Inferior parietal cortex (tissue), 1 donor: ENCODE measurements around the gene TOR3A.

Source experiments
- DNase-seq: peaks from one replicate; pipeline ENCODE4 v3.0.0-alpha.2; 2016; ENCODE audit errors: extremely low spot score

The TOR3A gene

DNA sequence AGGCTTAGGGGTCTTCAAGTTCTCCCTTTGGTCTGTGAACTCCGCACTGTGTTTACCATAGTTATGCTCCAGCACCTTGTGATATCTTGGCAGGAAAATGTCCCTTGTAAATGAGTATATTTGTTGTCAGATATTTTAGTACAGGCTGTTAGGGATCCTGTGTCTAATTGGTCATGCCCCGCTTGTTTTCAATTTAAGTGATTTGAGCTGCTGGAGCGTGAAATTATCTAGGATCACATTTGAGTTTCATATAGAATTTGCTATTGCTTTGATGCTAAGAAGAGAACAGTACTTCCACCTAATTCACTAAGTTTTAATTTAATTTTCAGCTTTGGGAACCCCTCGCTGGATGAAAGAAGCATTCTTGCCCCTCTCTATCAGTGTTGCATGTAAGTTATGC lies 15.4 kb upstream of the TOR3A start:
- no peak for DNase-seq

DNA sequence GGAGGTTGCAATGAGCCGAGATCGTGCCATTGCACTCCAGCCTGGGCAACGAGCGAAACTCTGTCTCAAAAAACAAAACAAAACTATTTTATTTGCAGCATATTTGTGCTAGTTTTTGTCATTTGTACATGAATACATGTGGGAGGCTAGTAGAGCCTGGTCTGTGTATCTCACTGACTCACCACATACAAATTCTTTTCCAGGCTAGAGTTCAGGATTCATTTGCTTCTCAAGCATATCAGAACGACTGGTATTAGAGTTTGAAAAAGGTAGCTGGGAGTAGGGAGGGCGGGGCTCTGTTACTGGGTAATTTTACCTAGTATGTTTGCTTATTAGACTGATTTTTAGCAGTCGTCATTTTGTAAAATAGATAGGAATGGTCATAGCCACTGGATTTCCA lies 4.5 kb upstream of the TOR3A start:
- no peak for DNase-seq

DNA sequence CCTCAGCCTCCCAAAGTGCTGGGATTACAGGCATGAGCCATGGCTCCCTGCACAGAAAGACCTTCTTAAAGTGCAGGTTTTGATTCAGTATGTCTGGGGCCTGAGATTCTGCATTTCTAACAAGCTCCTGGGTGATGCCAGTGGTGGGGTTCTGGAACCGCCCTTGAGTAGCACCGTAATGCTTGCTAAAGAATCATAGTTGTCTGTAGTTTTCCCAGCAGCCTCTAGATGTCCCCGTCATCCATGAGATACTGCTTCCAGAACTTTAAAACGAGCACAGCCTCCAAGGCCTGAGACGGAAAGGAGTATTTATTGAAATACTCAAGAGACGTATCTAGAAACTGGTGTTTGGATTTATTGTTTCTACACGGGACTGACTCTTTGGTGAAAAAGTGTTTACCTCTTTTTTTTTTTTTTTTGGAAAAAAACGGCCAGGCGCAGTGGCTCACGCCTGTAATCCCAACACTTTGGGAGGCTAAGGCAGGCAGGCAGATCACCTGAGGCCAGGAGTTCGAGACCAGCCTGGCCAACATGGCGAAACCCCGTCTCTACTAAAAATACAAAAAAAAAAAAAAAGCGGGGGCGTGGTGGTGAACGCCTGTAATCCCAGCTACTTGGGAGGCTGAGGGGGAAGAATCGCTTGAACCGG lies 2.6 kb upstream of the TOR3A start:
- DNase-seq: peak; percentile 81

DNA sequence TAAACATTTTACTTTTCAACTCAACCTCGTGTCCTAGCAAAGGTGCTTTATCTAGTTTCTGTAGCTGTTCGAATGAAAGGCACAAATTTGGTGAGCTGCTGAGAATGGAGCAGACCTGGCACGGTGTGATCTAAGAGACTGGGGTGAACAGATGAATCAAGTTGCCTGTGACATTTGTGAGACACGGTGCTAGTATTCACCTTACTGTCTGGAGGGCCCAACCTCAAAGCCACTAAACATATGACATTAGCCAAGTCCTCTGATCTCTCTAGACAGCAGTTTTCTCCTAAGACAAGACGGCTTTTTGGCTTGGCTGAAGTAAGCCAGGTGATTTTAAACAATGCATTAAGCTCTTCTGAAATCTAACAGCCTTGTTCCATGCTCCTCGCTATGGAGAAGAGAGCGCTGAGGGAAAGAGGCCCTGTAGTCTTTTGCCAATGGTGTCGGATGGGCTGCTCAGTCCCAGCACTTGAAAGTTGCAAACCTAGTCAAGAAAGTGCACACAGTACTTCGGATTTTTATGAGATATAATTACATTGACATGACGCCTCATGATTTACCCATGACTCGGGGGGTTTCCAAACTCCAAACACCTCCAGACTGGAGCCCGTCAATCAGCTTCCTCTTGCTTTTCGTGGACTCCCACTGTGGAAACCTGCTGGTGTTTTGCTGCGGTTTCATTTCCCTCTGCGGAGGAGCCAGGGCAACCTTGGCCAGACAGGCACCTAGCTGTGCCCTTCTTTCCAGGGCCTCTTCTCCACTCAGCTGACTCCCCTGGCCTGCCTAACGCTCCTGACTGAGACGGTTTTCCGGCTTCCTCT lies 794 bp upstream of the TOR3A start:
- DNase-seq: no peak

DNA sequence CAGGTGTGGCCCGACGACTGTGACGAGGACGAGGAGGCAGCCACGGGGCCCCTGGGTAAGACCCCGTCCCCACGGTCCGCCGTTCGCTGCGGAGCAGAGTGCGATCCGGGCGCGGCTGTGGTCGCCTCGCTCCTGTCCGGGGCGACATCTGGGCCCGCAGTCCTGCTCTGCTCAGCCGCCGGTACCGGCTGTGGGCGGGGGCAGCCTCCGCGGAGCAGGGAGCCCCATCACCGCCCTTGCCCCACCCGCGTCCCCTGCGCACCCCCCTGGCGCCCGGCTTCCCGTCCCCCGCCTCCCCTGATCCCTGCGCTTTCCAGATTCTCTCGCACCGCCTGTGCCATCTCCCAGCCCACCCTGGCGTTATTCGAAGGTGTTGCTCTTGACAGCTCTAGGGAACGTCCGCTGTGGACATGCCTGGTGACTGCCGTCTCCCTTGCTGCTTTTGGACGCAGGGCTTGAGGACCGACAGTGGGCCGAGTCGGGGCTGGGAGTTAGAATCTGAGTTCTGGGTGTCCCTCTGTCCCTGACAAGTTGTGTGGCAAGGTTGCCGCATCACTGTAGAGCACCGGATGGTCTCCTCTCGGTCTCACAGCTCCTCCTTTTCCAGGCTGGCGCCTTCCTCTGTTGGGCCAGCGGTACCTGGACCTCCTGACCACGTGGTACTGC lies 596 bp downstream of the TOR3A start:
- DNase-seq: no peak

DNA sequence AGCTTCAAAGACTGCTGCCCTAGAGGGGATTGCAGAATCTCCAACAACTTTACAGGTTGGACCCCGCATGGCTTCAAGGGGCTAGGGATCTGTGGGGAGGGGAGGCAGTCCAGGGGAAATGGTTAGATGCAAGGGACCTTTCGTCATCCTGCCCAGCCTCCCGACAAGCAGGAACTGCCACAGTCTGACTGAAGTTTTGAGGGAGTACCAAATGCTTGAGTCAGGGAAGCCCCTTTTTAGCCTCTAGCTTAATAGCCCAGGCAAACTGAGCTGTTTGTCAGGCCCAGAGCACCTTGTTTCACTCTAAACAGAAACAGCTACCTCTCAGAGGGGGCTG lies 1.1 kb downstream of the TOR3A start:
- no peak for DNase-seq

DNA sequence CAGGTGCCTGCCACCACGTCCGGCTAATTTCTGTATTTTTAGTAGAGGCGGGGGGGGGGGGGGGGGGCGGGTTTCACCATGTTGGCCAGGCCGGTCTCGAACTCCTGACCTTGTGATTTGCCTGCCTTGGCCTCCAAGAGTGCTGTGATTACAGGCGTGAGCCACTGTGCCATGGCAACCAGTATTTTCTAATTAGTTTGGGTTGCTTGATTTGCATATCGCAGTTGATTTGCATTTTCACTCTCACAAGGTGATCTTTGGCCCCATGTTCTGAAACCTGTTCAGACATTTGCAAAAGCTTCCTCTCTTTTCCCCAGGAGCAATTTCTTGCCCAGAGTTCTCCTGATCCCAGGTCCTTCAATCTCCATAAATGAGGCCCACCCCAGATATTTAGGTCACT lies 1.7 kb downstream of the TOR3A start:
- no peak for DNase-seq

DNA sequence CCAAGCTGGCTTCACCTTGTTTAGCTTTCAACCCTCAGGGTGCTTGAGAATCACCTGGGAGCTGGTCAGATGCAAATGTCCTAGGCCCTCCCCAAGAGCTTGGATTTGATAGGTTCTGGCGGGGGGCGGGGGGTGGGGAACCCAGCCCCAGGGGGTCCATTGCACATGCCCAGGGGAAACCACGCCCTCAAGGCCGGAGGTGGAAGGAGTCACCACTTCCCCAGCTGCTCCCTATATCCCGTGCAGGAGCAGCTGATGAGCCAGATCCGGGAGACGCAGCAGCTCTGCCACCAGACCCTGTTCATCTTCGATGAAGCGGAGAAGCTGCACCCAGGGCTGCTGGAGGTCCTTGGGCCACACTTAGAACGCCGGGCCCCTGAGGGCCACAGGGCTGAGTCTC lies 5.8 kb downstream of the TOR3A start:
- no peak for DNase-seq

DNA sequence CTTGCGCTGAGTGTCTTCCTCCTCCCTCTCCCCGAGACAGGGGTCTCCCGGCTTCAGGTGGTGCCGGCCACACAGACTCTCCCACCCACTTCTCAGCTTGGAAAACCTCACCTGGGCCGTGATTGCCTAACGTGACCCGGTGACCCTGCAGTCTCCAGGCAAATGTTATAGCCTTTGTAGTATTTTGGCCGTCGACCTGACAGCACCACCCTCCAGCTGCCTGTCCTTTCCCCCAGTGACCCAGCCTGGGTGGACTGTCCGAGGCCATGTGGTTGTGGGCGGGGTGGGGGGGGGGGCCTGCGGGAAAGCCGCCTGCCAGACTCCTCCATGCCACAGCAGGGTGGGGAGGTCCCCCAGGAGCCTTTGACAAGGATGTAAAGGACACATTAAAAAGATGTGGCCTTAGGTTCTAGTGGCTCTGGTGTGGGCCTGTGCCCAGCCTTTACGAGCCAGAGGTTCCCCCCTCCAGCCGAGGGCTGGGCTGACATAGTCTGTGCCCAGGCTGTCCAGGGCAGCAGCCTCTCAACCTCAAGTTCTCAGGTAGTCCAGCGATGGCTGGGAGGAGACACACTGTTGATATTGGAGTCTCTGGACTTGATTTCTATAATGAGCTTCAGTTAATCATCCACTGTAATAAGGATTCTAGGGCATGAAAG lies 8.1 kb downstream of the TOR3A start:
- DNase-seq: no peak

DNA sequence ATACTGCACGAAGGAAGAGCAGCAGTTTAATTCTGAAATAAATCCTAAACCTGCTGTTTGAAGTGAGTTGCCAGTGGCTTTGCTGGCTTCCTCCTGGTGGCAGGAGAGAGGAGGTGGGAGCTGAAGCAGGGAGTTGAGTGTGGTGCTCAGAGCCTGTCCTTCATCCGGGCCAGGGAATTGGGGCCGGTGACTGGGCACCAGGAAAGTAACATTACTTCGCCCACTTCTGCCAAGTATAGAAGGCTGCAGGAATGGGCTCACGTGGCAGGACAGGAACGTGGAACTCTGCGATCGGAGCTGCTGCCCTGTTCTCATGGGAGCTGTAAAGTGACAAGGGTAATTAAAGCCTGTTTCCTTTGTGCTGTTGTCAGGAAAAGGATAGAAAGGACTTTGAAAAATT lies 8.7 kb downstream of the TOR3A start:
- DNase-seq: no peak

DNA sequence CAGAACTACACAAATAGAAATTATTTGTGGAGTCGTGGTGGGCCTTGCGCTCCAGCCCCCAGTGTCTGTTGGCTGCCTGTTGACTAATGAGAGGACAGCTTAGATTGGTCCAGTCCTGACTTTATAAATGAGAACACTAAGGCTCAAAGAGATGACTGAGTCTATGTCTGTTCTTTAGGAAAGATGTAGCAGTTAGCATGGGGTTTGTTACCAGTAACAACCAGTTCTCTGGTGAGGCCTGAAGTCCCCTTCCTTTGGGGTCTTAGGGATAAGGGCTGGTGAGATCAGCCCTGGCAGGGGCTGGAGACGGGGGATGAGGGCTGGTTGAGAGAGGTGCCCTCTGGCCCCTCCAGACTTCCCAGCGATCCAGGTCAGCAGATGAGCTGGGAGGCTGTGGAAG lies 9.1 kb downstream of the TOR3A start:
- DNase-seq: no peak

DNA sequence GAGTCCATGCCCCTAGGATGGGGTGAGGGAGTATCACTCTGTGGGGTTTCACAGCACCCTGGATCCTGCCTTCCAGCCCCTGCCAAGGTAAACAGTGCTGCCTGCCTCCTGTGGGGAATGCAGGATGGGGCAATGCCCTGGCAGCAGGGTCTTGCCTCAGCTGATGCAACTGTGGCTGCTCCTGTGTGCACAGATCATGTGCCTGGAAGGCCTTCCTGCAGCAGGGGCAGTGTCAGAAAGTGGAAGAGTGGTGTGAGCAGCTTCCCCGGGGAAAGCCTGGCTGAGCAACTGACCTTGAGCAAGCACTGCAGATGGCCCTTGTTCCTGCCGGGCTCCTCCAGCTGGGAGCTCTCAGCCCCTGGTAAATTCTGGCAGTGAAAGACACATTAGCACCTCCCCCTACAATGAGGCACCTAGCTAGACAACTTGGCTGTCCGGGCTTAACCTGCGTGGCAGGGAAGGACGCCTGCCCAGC lies 9.9 kb downstream of the TOR3A start:
- no peak for DNase-seq

DNA sequence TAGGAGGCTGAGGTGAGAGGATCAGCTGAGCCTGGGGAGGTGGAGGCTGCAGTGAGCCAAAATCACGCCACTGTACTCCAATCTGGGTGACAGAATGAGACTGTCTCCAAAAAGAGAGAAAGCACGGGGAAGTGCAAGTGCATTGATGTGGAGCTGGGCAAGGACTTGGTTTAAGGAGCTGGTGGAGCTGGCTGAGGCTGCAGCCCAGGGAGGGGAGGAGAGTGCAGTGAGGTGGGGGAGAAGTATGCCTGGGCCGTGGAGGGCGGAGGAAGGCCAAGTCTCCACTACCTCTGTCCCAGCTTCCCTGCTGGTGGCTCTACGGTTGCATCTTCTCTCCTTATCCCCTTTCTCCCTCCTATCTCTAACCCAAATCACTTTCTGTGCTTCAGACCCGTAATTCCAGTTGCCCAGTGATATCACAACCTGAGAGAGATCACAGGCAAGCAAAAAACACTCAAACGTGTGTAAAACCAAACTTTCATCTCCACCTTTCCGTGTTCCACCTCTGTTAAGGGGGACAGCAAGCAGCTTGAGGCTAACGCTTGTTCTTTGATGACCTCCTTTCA lies 11.1 kb downstream of the TOR3A start:
- no peak for DNase-seq

DNA sequence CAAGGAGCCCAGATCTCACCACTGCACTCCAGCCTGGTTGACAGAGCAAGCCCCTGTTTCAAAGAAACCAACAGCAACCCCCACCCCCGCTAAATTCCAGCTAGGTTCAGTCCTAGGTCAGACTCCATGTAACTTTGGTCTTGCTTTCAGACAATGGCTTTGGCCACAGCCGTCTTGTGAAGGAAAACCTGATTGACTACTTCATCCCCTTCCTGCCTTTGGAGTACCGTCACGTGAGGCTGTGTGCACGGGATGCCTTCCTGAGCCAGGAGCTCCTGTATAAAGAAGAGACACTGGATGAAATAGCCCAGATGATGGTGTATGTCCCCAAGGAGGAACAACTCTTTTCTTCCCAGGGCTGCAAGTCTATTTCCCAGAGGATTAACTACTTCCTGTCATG lies 12.9 kb downstream of the TOR3A start:
- no peak for DNase-seq

DNA sequence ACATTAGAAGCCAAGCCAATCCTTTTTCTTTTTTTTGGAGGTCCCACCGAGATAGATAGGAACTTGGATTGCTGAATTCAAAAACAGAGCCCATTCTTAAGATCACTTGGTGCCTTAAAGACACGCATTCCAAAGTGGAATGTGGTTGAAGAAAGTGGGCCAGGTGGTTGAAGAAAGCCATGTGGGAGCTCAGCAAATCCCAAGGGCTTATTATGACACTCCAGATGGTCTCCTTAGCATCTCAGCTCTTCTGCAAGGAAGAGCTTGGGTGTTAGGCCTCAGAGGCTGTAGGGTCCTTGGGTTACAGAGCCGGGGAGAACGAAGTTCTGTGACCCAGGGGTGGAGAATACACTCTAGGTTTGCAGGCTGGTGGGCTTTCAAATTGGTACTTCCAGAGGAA lies 13.5 kb downstream of the TOR3A start:
- no peak for DNase-seq

DNA sequence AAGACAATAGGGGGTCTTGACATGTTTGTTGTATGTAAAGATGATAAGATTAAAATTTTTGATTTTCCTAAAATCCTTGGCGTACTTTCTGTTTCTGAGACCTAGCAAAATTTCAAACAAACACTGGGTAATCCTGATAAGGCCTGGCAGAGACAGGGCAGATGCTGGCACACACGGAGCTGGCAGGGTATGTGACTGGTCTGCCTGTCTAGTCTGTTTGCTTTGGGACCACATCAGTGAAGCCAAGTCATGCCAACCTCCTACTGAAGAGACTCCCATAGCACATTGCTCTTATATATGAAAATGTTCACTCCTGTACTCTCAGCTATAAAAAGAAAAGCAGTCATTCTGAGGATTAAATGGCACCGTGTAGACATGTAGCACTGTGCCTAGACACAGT lies 14.1 kb downstream of the TOR3A start:
- DNase-seq: no peak

DNA sequence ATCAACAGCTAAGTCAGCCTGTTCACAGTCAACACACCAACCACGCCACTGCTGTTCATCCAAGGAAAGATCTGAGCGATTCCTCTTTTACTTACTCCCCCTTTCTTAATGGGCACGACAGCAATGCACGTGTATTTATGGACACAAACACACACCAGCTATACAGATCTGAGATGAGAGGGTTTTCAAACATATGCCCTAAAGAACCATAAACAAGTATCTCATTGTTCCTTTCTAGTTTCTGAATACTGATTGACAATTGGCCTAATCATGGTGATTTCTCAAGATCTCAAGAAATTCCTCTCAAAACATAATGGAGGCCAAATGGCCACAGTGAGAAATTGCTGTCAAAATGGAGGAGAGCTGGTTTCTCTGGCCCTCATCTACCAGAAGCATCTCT lies 18.0 kb downstream of the TOR3A start:
- DNase-seq: no peak

DNA sequence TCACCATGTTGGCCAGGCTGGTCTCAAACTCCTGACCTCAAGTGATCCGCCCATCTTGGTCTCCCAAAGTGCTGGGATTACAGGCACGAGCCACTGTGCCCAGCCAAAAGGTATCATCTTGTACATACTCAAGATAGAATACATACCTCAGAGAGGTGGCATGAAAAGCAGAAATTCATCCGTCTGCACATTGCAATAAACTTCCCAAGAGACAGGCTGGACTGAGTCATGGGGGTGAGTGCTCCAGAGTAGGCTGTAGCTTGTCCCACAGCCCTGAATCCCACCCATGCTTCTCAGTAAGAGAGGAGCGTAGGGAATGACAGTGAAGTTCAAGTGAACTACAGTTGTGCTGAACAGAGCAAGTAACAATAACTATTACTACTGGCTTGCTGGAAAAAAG lies 19.7 kb downstream of the TOR3A start:
- DNase-seq: no peak

DNA sequence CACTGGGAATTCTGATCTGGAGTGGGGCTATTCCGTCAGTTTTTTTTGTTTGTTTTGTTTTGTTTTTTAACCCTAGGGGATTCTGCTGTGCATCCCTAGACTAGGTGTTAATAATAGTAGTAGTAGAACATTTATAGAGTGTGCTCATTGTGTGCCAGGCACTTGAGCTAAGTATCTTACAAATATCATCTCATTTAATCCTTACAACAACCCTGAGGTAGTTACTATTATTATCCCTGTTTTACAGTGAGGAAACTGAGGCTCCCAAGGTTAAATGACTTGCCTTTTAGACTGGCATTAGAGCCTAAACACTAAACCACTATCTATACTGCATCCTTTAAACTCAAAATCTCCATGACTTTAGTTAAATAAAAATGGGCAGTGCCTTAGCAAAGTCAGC lies 22.1 kb downstream of the TOR3A start:
- no peak for DNase-seq

DNA sequence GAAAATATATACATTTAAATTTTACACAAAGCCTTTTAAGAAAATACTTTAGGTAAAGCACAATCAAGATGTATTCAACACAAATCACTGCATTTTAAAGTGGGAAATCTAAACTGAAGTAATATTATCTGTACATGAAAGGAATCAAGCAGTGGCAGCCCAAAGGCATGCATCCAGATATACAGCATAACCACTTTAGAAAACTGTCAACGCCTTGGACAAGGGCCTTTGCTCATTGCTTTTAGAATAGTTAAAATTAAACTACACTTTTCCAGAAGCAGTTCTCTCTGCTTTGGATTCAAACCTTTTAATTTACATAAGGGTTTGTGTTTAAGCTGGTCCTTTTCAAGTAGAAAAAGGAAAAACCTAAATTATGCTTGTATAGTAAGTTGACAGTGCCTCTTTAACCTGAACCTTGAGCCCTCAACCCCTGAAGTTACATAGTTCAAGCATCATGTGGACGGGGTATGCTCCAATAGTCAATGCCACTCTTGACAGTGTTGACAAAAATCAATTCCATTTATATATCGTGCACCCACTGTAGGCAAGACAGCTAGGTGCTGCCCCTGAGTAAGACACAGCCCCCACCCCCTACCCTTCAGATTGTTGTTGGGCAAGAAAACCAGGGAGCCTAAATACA lies 22.9 kb downstream of the TOR3A start:
- DNase-seq: no peak

DNA sequence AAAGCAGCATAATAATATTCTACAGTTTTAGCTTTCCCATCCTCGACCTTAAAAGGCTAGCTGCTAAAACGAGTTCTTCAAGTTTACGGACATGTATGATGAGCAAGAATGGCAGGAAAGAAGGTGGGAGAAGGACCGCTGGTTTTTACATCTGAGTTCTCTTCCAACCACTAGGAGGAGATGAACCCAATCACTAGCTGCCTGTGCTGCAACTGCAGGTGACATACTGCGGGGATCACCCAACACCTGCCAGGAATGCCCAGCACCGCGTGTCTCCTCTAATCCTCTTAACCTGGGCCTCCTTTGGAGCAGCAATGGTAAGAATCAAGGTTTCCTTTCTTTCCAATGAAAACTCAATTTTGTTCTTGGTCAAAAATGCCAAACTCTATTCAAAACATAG lies 23.5 kb downstream of the TOR3A start:
- no peak for DNase-seq
